ENCODE results near the gene UCHL5.

The UCHL5 gene

GRCh38 chr1:192973988-192974387, 85.2 kb downstream of the UCHL5 start:
- TF ChIP-seq FOXP2 (optimal IDR thresholded peaks at IDR 0.05; ENCODE audit: borderline replicate concordance, extremely low read depth, extremely low read length, insufficient read depth) (no peak), REST (IDR thresholded peaks at IDR 0.05; ENCODE audit: insufficient read depth in 1 of 2, low read depth in 2 of 2, low read length in 2 of 2) (no peak), POLR2AphosphoS5 (IDR thresholded peaks at IDR 0.05; ENCODE audit: low read depth, low read length) (no peak), SIN3A (IDR thresholded peaks at IDR 0.05; ENCODE audit: borderline replicate concordance, insufficient read depth, low read length) (no peak), TAF1 (IDR thresholded peaks at IDR 0.05; ENCODE audit: borderline replicate concordance, insufficient read depth, low read length) (no peak)

GRCh38 chr1:192973202-192973601, 86.0 kb downstream of the UCHL5 start:
- TF ChIP-seq POLR2AphosphoS5 (IDR thresholded peaks at IDR 0.05; ENCODE audit: low read depth, low read length): no peak
- no peak for TF ChIP-seq REST (IDR thresholded peaks at IDR 0.05; ENCODE audit: insufficient read depth in 1 of 2, low read depth in 2 of 2, low read length in 2 of 2)
- no peak for TF ChIP-seq TAF1 (IDR thresholded peaks at IDR 0.05; ENCODE audit: borderline replicate concordance, insufficient read depth, low read length)
- TF ChIP-seq SIN3A (IDR thresholded peaks at IDR 0.05; ENCODE audit: borderline replicate concordance, insufficient read depth, low read length): no peak
- TF ChIP-seq FOXP2 (optimal IDR thresholded peaks at IDR 0.05; ENCODE audit: borderline replicate concordance, extremely low read depth, extremely low read length, insufficient read depth): no peak

- no peak for TF ChIP-seq FOXP2 (optimal IDR thresholded peaks at IDR 0.05; ENCODE audit: borderline replicate concordance, extremely low read depth, extremely low read length, insufficient read depth)
- no peak for TF ChIP-seq REST (IDR thresholded peaks at IDR 0.05; ENCODE audit: insufficient read depth in 1 of 2, low read depth in 2 of 2, low read length in 2 of 2)
- TF ChIP-seq SIN3A (IDR thresholded peaks at IDR 0.05; ENCODE audit: borderline replicate concordance, insufficient read depth, low read length): no peak
- TF ChIP-seq POLR2AphosphoS5 (IDR thresholded peaks at IDR 0.05; ENCODE audit: low read depth, low read length): no peak
- no peak for TF ChIP-seq TAF1 (IDR thresholded peaks at IDR 0.05; ENCODE audit: borderline replicate concordance, insufficient read depth, low read length)
Observed at GRCh38 chr1:192969091-192969490, 90.1 kb downstream of the UCHL5 start.

GRCh38 chr1:192968323-192968722, 90.8 kb downstream of the UCHL5 start:
- TF ChIP-seq FOXP2 (optimal IDR thresholded peaks at IDR 0.05; ENCODE audit: borderline replicate concordance, extremely low read depth, extremely low read length, insufficient read depth) (no peak), SIN3A (IDR thresholded peaks at IDR 0.05; ENCODE audit: borderline replicate concordance, insufficient read depth, low read length) (no peak), REST (IDR thresholded peaks at IDR 0.05; ENCODE audit: insufficient read depth in 1 of 2, low read depth in 2 of 2, low read length in 2 of 2) (no peak), TAF1 (IDR thresholded peaks at IDR 0.05; ENCODE audit: borderline replicate concordance, insufficient read depth, low read length) (no peak), POLR2AphosphoS5 (IDR thresholded peaks at IDR 0.05; ENCODE audit: low read depth, low read length) (no peak)

- no peak for TF ChIP-seq TAF1 (IDR thresholded peaks at IDR 0.05; ENCODE audit: borderline replicate concordance, insufficient read depth, low read length)
- TF ChIP-seq SIN3A (IDR thresholded peaks at IDR 0.05; ENCODE audit: borderline replicate concordance, insufficient read depth, low read length): no peak
- TF ChIP-seq POLR2AphosphoS5 (IDR thresholded peaks at IDR 0.05; ENCODE audit: low read depth, low read length): no peak
- no peak for TF ChIP-seq FOXP2 (optimal IDR thresholded peaks at IDR 0.05; ENCODE audit: borderline replicate concordance, extremely low read depth, extremely low read length, insufficient read depth)
- no peak for TF ChIP-seq REST (IDR thresholded peaks at IDR 0.05; ENCODE audit: insufficient read depth in 1 of 2, low read depth in 2 of 2, low read length in 2 of 2)
Observed at GRCh38 chr1:192967901-192968300, 91.3 kb downstream of the UCHL5 start.

All from PFSK-1 (cell line).